Activated CD4-positive, alpha-beta T cell treated with anti-CD3 and anti-CD28 coated beads for 36 hours (primary cell): ENCODE results near the gene CARD19. TPM values are rescaled to one million over a fixed set of nuclear protein-coding genes. Genes with fewer than 3 reads are reported as not detected.

Experiments
- ATAC-seq: fragments of 200-7000 bp; cut with Tn5 transposase; one replicate; pipeline ENCODE4 v1.10.0; 2021; ENCODE audit warnings: mild to moderate bottlenecking, moderate library complexity
- CTCF ChIA-PET: fragments of 350-600 bp; sonication (Branson Sonifier 250); formaldehyde crosslinking; loops from one replicate; lab custom pipeline; 2021; ENCODE audit warnings: antibody characterized with exemption; lab: Charles Lee
- POLR2A ChIA-PET: fragments of 350-600 bp; sonication (Branson Sonifier 250); formaldehyde crosslinking; loops from one replicate; lab custom pipeline; 2021; ENCODE audit warnings: antibody characterized with exemption, inconsistent platforms; lab: Charles Lee
- DNase-seq: peaks from one replicate; pipeline ENCODE4 v3.0.0-alpha.2; 2020
- H3K27ac Mint-ChIP-seq: one replicate; pipeline ENCODE4 v1.8.0; 2021; ENCODE audit warnings: mixed read lengths
- H3K27me3 Mint-ChIP-seq: one replicate; pipeline ENCODE4 v1.8.0; 2021; ENCODE audit warnings: mixed read lengths
- H3K36me3 Mint-ChIP-seq: one replicate; pipeline ENCODE4 v1.8.0; 2021; ENCODE audit warnings: low read depth, mixed read lengths
- H3K4me1 Mint-ChIP-seq: one replicate; pipeline ENCODE4 v1.8.0; 2021; ENCODE audit warnings: mixed read lengths
- H3K4me3 Mint-ChIP-seq: one replicate; pipeline ENCODE4 v1.8.0; 2021; ENCODE audit warnings: mild to moderate bottlenecking, moderate library complexity, mixed read lengths
- H3K9me3 Mint-ChIP-seq: one replicate; pipeline ENCODE4 v1.8.0; 2021; ENCODE audit warnings: low read depth, mixed read lengths
- intact Hi-C, 2 experiments: fragments of 100-400 bp; cut with DNase I in 1 of 2; cut with micrococcal nuclease in 1 of 2; formaldehyde crosslinking; loops; one replicate each; pipeline versions ENCODE4 v1.14.2 to v1.15.1; 2022 to 2024; cut with DNase I, micrococcal nuclease
- total RNA-seq, 2 experiments: library from RNA; stranded (reverse); gene quantifications; one replicate each; pipeline ENCODE4 v1.2.3, GENCODE V29; 2021

The CARD19 gene
- total RNA-seq, 2 experiments from 2014 or later, result 39.6 to 44.4 TPM

- no peak overlapping the region for H3K4me3 Mint-ChIP-seq
- DNase-seq (no peak), ATAC-seq (no peak)
- intact Hi-C loops, result no loop called here
- H3K27me3 Mint-ChIP-seq, result no peaks in the 10 kb centered on the region
- peaks cover 67% of the 10 kb centered on the region for H3K4me1 Mint-ChIP-seq
- peak overlapping the region; percentile 59 for H3K27ac Mint-ChIP-seq
- ChIA-PET POLR2A (no interaction called here), CTCF (interaction anchor here (2.5 kb wide), 1 partner anchor 20 kb away, joined by 12 read pairs; no protein-coding TSS in a partner anchor)
- H3K9me3 Mint-ChIP-seq, result no peaks in the 10 kb centered on the region
- peaks cover 36% of the 10 kb centered on the region for H3K36me3 Mint-ChIP-seq
Observed at GRCh38 chr9:93128715-93129224, 32.8 kb downstream of the CARD19 start.

- peaks cover 34% of the 10 kb centered on the region for H3K36me3 Mint-ChIP-seq
- no peak for ATAC-seq
- H3K27me3 Mint-ChIP-seq, result no peaks in the 10 kb centered on the region
Observed at GRCh38 chr9:93129286-93129685, 33.3 kb downstream of the CARD19 start.

GRCh38 chr9:93129691-93130500 lies 33.9 kb downstream of the CARD19 start:
- Mint-ChIP-seq H3K27me3 (no peaks in the 10 kb centered on the region), H3K4me1 (peaks cover 71% of the 10 kb centered on the region), H3K36me3 (peaks cover 28% of the 10 kb centered on the region), H3K9me3 (no peaks in the 10 kb centered on the region), H3K27ac (no peak overlapping the region), H3K4me3 (no peak overlapping the region)
- intact Hi-C loops, result no loop called here
- no peak for DNase-seq
- no peak for ATAC-seq
- CTCF ChIA-PET, result interaction anchor here (0.5 to 2.5 kb wide), 6 partner anchors 20 to 1032 kb away, joined by 3 to 12 read pairs (median 4); no protein-coding TSS in a partner anchor
- POLR2A ChIA-PET, result no interaction called here

More at GRCh38 chr9:93129286-93129685, 33.3 kb downstream of the CARD19 start:
- no peak overlapping the region for H3K4me3 Mint-ChIP-seq
- no peak for DNase-seq
- H3K27ac Mint-ChIP-seq, result no peak overlapping the region
- H3K9me3 Mint-ChIP-seq, result no peaks in the 10 kb centered on the region
- H3K4me1 Mint-ChIP-seq, result peaks cover 67% of the 10 kb centered on the region
- POLR2A ChIA-PET, result no interaction called here
- CTCF ChIA-PET, result interaction anchor here (0.5 to 2.5 kb wide), 4 partner anchors 20 to 1033 kb away, joined by 3 to 12 read pairs (median 4); no protein-coding TSS in a partner anchor
- intact Hi-C loops, result no loop called here

- H3K27ac Mint-ChIP-seq, result no peak overlapping the region
- ATAC-seq (no peak), DNase-seq (no peak)
- peaks cover 23% of the 10 kb centered on the region for H3K36me3 Mint-ChIP-seq
- peaks cover 73% of the 10 kb centered on the region for H3K4me1 Mint-ChIP-seq
- H3K27me3 Mint-ChIP-seq, result no peaks in the 10 kb centered on the region
- intact Hi-C loops, result no loop called here
- ChIA-PET POLR2A (no interaction called here), CTCF (interaction anchor here (0.7 to 2.5 kb wide), 5 partner anchors 22 to 435 kb away, joined by 3 to 12 read pairs (median 4); no protein-coding TSS in a partner anchor)
- peak overlapping the region; percentile 88 for H3K4me3 Mint-ChIP-seq
- no peaks in the 10 kb centered on the region for H3K9me3 Mint-ChIP-seq
Observed at GRCh38 chr9:93130861-93131481, 35.0 kb downstream of the CARD19 start.

GRCh38 chr9:93131599-93132286 lies 35.7 kb downstream of the CARD19 start:
- Mint-ChIP-seq H3K27ac (peak overlapping the region; percentile 85), H3K36me3 (peaks cover 20% of the 10 kb centered on the region), H3K9me3 (no peaks in the 10 kb centered on the region), H3K4me3 (peak overlapping the region; percentile 88), H3K27me3 (no peaks in the 10 kb centered on the region), H3K4me1 (peaks cover 72% of the 10 kb centered on the region)
- POLR2A ChIA-PET, result no interaction called here
- no peak for DNase-seq
- no peak for ATAC-seq
- CTCF ChIA-PET, result interaction anchor here (0.6 to 1.2 kb wide), 2 partner anchors 15 to 434 kb away, joined by 4 to 5 read pairs; no protein-coding TSS in a partner anchor
- intact Hi-C loops, result loop anchor here in 1 of 2 experiments (2.0 kb wide), 1 partner anchor 15 kb away; no protein-coding TSS in a partner anchor

- DNase-seq (no peak), ATAC-seq (no peak)
- Mint-ChIP-seq H3K27ac (peak overlapping the region; percentile 85), H3K36me3 (peaks cover 20% of the 10 kb centered on the region), H3K4me1 (peaks cover 65% of the 10 kb centered on the region), H3K4me3 (peak overlapping the region; percentile 88), H3K9me3 (no peaks in the 10 kb centered on the region), H3K27me3 (no peaks in the 10 kb centered on the region)
- intact Hi-C loops, result loop anchor here in 1 of 2 experiments (2.0 kb wide), 1 partner anchor 14 kb away; no protein-coding TSS in a partner anchor
- ChIA-PET CTCF (interaction anchor here (0.6 kb wide), 1 partner anchor 14 kb away, joined by 5 read pairs; no protein-coding TSS in a partner anchor), POLR2A (no interaction called here)
Observed at GRCh38 chr9:93132287-93132927, 36.4 kb downstream of the CARD19 start.

- Mint-ChIP-seq H3K27ac (peak overlapping the region; percentile 85), H3K4me3 (peak overlapping the region; percentile 88), H3K36me3 (peaks cover 20% of the 10 kb centered on the region), H3K9me3 (no peaks in the 10 kb centered on the region), H3K27me3 (no peaks in the 10 kb centered on the region), H3K4me1 (peaks cover 65% of the 10 kb centered on the region)
- intact Hi-C loops, result loop anchor here in 1 of 2 experiments (2.0 kb wide), 1 partner anchor 14 kb away; no protein-coding TSS in a partner anchor
- ChIA-PET CTCF (interaction anchor here (1.1 to 1.9 kb wide), 3 partner anchors 11 to 24 kb away, joined by 4 to 8 read pairs (median 4); no protein-coding TSS in a partner anchor), POLR2A (interaction anchor here (1.1 to 1.5 kb wide), 3 partner anchors 17 to 41 kb away, joined by 3 to 6 read pairs (median 6); no protein-coding TSS in a partner anchor)
- DNase-seq (no peak), ATAC-seq (no peak)
Observed at GRCh38 chr9:93132946-93133680, 37.1 kb downstream of the CARD19 start.

GRCh38 chr9:93133681-93134014 lies 37.6 kb downstream of the CARD19 start:
- ATAC-seq (peak; percentile 14), DNase-seq (peak; percentile 74)
- H3K36me3 Mint-ChIP-seq, result peaks cover 20% of the 10 kb centered on the region
- POLR2A ChIA-PET, result interaction anchor here (1.1 to 1.5 kb wide), 3 partner anchors 16 to 42 kb away, joined by 3 to 6 read pairs (median 6); no protein-coding TSS in a partner anchor
- intact Hi-C loops, result loop anchor here (1.0 to 2.0 kb wide), 10 partner anchors 13 to 433 kb away; partner anchors contain the start of genes FAM120A (in 1 of the 2) and WNK2 (in 1 of the 2)
- peaks cover 3% of the 10 kb centered on the region for H3K9me3 Mint-ChIP-seq
- peak overlapping the region; percentile 88 for H3K4me3 Mint-ChIP-seq
- peaks cover 65% of the 10 kb centered on the region for H3K4me1 Mint-ChIP-seq
- H3K27ac Mint-ChIP-seq, result peak overlapping the region; percentile 85
- H3K27me3 Mint-ChIP-seq, result no peaks in the 10 kb centered on the region
- CTCF ChIA-PET, result interaction anchor here (0.6 to 1.9 kb wide), 5 partner anchors 11 to 24 kb away, joined by 3 to 8 read pairs (median 4); no protein-coding TSS in a partner anchor

GRCh38 chr9:93134015-93134739 lies 38.2 kb downstream of the CARD19 start, which contains the start of gene NINJ1:
Gene NINJ1 (minus strand): TSS chr9:93134251. CDS start chr9:93134217, 34 bp downstream.
- H3K9me3 Mint-ChIP-seq, result peaks cover 3% of the 10 kb centered on the region
- peaks cover 63% of the 10 kb centered on the region for H3K4me1 Mint-ChIP-seq
- ATAC-seq, result peak; percentile 83
- ChIA-PET CTCF (interaction anchor here (0.6 to 1.9 kb wide), 5 partner anchors 10 to 25 kb away, joined by 3 to 8 read pairs (median 4); no protein-coding TSS in a partner anchor), POLR2A (interaction anchor here (1.1 to 1.5 kb wide), 3 partner anchors 16 to 43 kb away, joined by 3 to 6 read pairs (median 6); no protein-coding TSS in a partner anchor)
- peak within 1 kb of the TSS; percentile 88 for H3K4me3 Mint-ChIP-seq
- intact Hi-C loops, result loop anchor here (1.0 to 2.0 kb wide), 9 partner anchors 12 to 432 kb away; partner anchors contain the start of genes FAM120A (in 1 of the 2) and WNK2 (in 1 of the 2)
- no peaks in the 10 kb centered on the region for H3K27me3 Mint-ChIP-seq
- peak; percentile 95 for DNase-seq
- peak within 1 kb of the TSS; percentile 92 for H3K27ac Mint-ChIP-seq
- peaks cover 20% of the 10 kb centered on the region for H3K36me3 Mint-ChIP-seq
